ENCODE data around the gene BIRC7.

Gene BIRC7

DNA sequence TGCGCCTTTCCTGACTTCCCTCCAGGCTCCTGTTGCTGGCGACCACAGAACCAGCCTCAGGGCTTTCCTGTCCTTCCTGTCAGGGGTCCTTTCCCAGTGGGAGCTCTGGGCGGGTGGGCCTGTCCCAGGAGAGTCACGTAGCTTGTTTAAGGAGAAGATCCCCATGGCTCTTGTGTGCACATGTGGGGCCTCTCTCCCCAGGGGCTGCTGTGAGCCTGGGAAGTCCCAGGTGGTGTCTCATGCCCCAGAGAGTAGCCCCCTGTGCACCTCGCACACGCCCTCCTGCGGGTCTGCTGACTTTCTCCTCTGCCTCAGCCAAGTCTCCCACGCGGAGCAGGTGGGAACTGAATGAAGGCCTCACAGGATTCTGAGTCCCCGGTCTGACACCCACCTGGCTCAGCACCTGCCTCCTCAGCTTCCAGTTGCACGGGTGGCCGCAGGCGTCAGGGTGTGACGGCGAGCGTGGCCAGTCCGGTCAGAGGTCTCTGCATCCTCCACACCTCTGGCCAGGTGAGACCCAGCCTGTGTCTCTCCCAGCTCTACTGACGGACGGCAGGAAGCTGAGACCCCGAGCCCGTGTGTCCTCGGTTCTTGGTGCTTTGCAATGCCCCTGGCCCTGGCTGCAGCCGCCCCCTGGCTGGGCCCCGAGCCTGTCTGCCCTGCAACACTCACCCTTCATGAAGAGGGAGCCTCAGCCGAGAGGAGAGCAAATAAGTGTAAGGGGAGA, 24.2 kb downstream of the BIRC7 start:
- H3K4me3 ChIP-seq (ENCODE audit: low read depth, low read length), result no peak overlapping the region
- ChIA-PET CTCF (interaction anchor here (0.6 to 1.5 kb wide), 4 partner anchors 37 to 121 kb away, joined by 3 to 10 read pairs (median 3); no protein-coding TSS in a partner anchor), POLR2A (interaction anchor here (0.5 kb wide), 1 partner anchor 72 kb away, joined by 3 read pairs; no protein-coding TSS in a partner anchor)
- no peak for DNase-seq (ENCODE audit: low read depth, low spot score)
- TF ChIP-seq, protein P1, sequence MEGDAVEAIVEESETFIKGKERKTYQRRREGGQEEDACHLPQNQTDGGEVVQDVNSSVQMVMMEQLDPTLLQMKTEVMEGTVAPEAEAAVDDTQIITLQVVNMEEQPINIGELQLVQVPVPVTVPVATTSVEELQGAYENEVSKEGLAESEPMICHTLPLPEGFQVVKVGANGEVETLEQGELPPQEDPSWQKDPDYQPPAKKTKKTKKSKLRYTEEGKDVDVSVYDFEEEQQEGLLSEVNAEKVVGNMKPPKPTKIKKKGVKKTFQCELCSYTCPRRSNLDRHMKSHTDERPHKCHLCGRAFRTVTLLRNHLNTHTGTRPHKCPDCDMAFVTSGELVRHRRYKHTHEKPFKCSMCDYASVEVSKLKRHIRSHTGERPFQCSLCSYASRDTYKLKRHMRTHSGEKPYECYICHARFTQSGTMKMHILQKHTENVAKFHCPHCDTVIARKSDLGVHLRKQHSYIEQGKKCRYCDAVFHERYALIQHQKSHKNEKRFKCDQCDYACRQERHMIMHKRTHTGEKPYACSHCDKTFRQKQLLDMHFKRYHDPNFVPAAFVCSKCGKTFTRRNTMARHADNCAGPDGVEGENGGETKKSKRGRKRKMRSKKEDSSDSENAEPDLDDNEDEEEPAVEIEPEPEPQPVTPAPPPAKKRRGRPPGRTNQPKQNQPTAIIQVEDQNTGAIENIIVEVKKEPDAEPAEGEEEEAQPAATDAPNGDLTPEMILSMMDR (IDR thresholded peaks at IDR 0.05; ENCODE audit: insufficient read depth, low read length, missing control alignments), result no peak

DNA sequence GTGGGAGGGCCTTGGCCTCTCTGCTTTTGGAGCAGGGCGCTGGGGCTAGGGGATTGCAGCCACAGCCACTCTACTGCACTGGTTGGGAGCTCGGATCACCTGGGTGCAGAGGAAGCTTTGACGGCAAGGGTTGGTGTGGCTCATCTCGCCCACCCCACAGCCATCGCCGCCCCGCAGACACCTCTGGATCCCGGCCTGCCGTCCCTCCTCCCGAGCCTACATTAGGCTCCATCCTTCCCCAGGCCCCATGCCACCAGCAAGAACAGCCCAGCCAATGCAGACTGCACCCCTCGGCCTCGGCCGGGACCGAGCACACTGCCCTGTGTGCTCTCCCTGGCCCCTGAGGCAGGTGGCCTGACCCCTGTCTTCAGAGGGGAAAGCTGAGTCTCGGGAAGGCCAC, 24.8 kb downstream of the BIRC7 start:
- TF ChIP-seq, protein P1 (IDR thresholded peaks at IDR 0.05; ENCODE audit: insufficient read depth, low read length, missing control alignments), result no peak
- no peak for DNase-seq (ENCODE audit: low read depth, low spot score)
- POLR2A ChIA-PET, result interaction anchor here (0.5 kb wide), 1 partner anchor 72 kb away, joined by 3 read pairs; no protein-coding TSS in a partner anchor
- CTCF ChIA-PET, result interaction anchor here (0.8 to 1.5 kb wide), 2 partner anchors 37 to 121 kb away, joined by 3 to 10 read pairs; no protein-coding TSS in a partner anchor
- no peak overlapping the region for H3K4me3 ChIP-seq (ENCODE audit: low read depth, low read length)

DNA sequence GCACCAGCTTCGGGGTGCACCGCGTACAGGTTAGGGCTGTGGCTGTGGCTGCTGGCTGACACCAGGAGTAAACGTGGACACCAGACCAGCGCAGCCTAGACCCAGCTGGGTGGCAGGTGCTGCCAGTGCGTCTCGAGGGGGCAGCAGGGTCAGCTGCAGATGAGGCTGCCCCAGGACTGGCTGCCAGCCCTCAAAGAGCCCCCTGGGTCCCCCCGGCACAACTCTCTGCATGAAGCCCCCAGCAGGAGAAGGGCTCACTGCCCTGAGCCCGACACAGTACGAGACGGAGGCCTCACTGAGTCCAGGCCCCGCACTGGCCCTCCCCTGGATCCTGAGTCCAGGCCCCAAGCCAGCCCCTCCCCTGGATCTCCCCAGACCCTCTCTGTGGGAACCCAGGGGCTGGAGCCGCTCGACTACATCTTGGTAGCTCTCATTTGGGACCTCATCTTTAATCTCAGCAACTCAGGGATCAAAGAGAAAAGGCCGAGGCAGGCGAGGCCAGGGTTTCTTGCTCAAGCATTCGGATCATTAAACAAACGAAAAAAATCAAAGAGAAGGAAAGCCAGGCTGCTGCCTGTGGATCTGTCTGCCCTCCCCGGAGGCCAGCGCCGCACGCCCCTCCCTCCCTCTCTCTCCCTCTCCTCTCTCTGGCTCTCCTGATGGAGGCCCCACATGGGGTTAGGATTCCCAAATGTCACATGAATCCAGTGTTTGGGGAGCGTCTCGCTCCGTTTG, 25.5 kb downstream of the BIRC7 start:
- POLR2A ChIA-PET, result no interaction called here
- no peak for DNase-seq (ENCODE audit: low read depth, low spot score)
- TF ChIP-seq, protein P1 (IDR thresholded peaks at IDR 0.05; ENCODE audit: insufficient read depth, low read length, missing control alignments), result no peak
- no peak overlapping the region for H3K4me3 ChIP-seq (ENCODE audit: low read depth, low read length)
- CTCF ChIA-PET, result interaction anchor here (0.8 to 1.5 kb wide), 2 partner anchors 38 to 120 kb away, joined by 3 to 10 read pairs; no protein-coding TSS in a partner anchor

DNA sequence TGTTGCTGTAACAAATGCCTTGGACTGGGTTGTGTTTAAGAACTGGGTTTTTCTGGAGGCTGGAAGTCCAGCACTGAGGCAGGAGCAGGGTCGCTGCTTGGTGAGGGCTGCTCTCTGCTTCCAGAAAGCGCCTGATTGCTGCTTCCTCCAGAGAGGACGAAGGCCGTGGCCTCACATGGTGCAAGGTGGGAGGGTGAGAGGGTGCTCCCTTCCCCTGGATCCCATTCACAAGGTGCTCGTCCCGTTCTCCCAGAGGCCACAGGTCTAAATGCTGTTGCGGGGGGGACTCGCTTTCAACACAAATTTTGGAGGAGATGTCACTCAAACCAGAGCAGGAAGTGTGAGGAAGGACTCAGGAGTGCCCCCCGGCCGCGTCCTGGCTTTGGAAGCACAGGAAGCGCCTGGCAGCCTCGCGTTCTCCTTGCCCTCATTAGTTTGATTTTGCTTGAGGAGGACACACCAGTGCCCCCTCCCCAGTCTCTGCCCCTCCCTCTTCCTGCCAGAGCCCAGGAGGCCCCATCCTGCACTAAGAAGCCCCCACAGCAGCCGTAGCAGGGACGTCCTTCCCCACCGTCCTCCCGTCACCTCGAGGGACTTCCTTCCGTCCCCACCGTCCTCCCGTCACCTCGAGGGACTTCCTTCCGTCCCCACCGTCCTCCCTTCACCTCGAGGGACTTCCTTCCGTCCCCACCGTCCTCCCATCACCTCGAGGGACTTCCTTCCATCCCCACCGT, 26.3 kb downstream of the BIRC7 start:
- TF ChIP-seq, protein P1 (IDR thresholded peaks at IDR 0.05; ENCODE audit: insufficient read depth, low read length, missing control alignments), result no peak
- no peak for DNase-seq (ENCODE audit: low read depth, low spot score)

DNA sequence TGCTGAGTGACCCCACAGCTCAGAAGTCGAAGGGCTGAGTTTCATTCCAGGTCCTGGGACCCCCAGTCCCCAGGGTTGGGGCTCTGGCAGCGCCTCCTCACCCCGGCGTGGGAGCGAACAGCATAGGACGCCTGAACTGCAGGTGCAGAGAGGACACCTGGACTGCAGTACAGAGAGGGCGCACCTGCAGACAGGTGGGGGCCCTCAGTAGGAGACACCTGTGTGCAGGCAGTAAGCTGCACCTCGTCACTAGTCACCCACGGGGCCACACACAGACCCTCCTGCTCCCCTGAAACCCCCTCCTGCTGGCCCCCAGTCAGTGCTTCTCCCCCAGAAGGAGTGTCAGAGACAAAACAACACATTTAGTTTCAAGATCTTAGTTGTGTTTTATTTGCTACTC, 27.1 kb downstream of the BIRC7 start:
- CTCF ChIA-PET, result no interaction called here
- POLR2A ChIA-PET, result no interaction called here
- TF ChIP-seq, protein P1 (IDR thresholded peaks at IDR 0.05; ENCODE audit: insufficient read depth, low read length, missing control alignments), result no peak

More for the DNA sequence above, 26.3 kb downstream of the BIRC7 start:
- H3K4me3 ChIP-seq (ENCODE audit: low read depth, low read length), result no peak overlapping the region
- ChIA-PET POLR2A (no interaction called here), CTCF (interaction anchor here (1.5 kb wide), 1 partner anchor 39 kb away, joined by 10 read pairs; no protein-coding TSS in a partner anchor)

More for the DNA sequence above, 27.1 kb downstream of the BIRC7 start:
- no peak overlapping the region for H3K4me3 ChIP-seq (ENCODE audit: low read depth, low read length)
- DNase-seq (ENCODE audit: low read depth, low spot score), result no peak
